K562 (cell line): ENCODE data around the gene LGALS7. TPM values are rescaled to one million over a fixed set of nuclear protein-coding genes. Genes with fewer than 3 reads are reported as not detected.
A peak's percentile ranks its signal among the peaks of the same experiment; 100 is the strongest.

Experiments
- ATAC-seq: fragments of 200-7000 bp; cut with Tn5 transposase; 3 replicates; pipeline ENCODE4 v1.9.1; 2020; ENCODE audit warnings: moderate library complexity
- BruUV-seq: library from RNA; stranded (reverse); fragments of 400-500 nt; replicated peaks from 2 replicates; lab custom pipeline; 2021; lab: Mats Ljungman, UMichigan
- CTCF ChIA-PET: fragments of 300-600 bp; formaldehyde crosslinking; extraction: SDS; loops from one replicate; lab custom pipeline; 2021; ENCODE audit warnings: low intra/inter-chr PET ratio; lab: Yijun Ruan, JAX
- POLR2A ChIA-PET: fragments of 300-600, 350-650 bp; sonication (Branson Sonifier 250); formaldehyde crosslinking; extraction: SDS; loops from one replicate; lab custom pipeline; 2021; ENCODE audit warnings: antibody characterized with exemption, inconsistent platforms; lab: Yijun Ruan, JAX
- DNase-seq, 4 experiments: peaks; one replicate each; pipeline versions ENCODE4 v3.0.0 to v3.0.0-alpha.2; 2011 to 2018; ENCODE audit warnings: low spot score in 3 of 4, mixed read lengths in 3 of 4; ENCODE audit errors: extremely low read depth in 1 of 4
- FAIRE-seq: peaks from 2 replicates; lab custom pipeline; 2011; peaks lifted over from hg19 to GRCh38; lab: Jason Lieb, UNC
- H2AFZ ChIP-seq: 2 replicates; pipeline ENCODE4 v1.6.0; 2011; ENCODE audit warnings: low read depth, low read length, control low read depth, inconsistent platforms
- H3K27ac ChIP-seq: fragments of 200-600 bp; 3 replicates; pipeline ENCODE4 v1.8.0; 2011; ENCODE audit warnings: low read depth, mild to moderate bottlenecking, control low read depth, inconsistent platforms, low read length, moderate library complexity, mixed read lengths; ENCODE audit errors: extremely low read depth
- H3K27me3 ChIP-seq, 2 experiments: fragments of 300-600 bp in 1 of 2; 2 replicates in 1 of 2; 3 replicates in 1 of 2; pipeline versions ENCODE4 v1.6.0 to v1.8.0; 2011; ENCODE audit warnings: inconsistent platforms in 2 of 2, low read length in 2 of 2, mild to moderate bottlenecking in 1 of 2, mixed read lengths in 1 of 2, moderate library complexity in 1 of 2; ENCODE audit not compliant: control insufficient read depth in 2 of 2, insufficient read depth in 2 of 2
- H3K36me3 ChIP-seq: fragments of 300-600 bp; 3 replicates; pipeline ENCODE4 v1.8.0; 2011; ENCODE audit warnings: mild to moderate bottlenecking, low read length, inconsistent platforms; ENCODE audit not compliant: control insufficient read depth, insufficient read depth
- H3K4me1 ChIP-seq, 2 experiments: fragments of 200-600 bp in 1 of 2; replicated peaks in 1 of 2; 2 replicates in 1 of 2; 3 replicates in 1 of 2; pipeline versions ENCODE4 v1.5.1 to v1.8.0; 2011; ENCODE audit warnings: inconsistent platforms in 2 of 2, low read length in 2 of 2, mild to moderate bottlenecking in 1 of 2, mixed read lengths in 1 of 2, moderate library complexity in 1 of 2; ENCODE audit not compliant: control insufficient read depth in 2 of 2, insufficient read depth in 2 of 2
- H3K4me2 ChIP-seq: 2 replicates; pipeline ENCODE4 v1.6.1; 2011; ENCODE audit warnings: low read length, control low read depth, inconsistent platforms, mixed read lengths; ENCODE audit not compliant: insufficient read depth
- H3K4me3 ChIP-seq: fragments of 200-600 bp; sonication (generic), shearing (Covaris generic); 2 replicates; pipeline ENCODE4 v1.5.1; 2016; ENCODE audit warnings: control low read depth, inconsistent platforms
- H3K79me2 ChIP-seq: fragments of 200-600 bp; 3 replicates; pipeline ENCODE4 v1.8.0; 2011; ENCODE audit warnings: low read length, inconsistent platforms; ENCODE audit not compliant: control insufficient read depth, insufficient read depth
- H3K9ac ChIP-seq, 2 experiments: 2 replicates each; pipeline versions ENCODE4 v1.6.0 to v1.6.1; 2011; ENCODE audit warnings: low read depth in 2 of 2, low read length in 2 of 2, control low read depth in 1 of 2, inconsistent platforms in 1 of 2, mild to moderate bottlenecking in 1 of 2, mixed read lengths in 1 of 2; ENCODE audit not compliant: insufficient read depth in 1 of 2
- H3K9me1 ChIP-seq: one replicate; pipeline ENCODE4 v1.6.0; 2011; ENCODE audit warnings: inconsistent platforms, mild to moderate bottlenecking, low read length, moderate library complexity; ENCODE audit not compliant: control insufficient read depth, insufficient read depth
- H3K9me3 ChIP-seq: replicated peaks from 2 replicates; pipeline ENCODE4 v1.5.1; 2011; ENCODE audit warnings: low read depth, low read length, inconsistent platforms; ENCODE audit not compliant: control insufficient read depth, insufficient read depth
- H4K20me1 ChIP-seq: replicated peaks from 2 replicates; pipeline ENCODE4 v1.6.1; 2011; ENCODE audit warnings: low read length, inconsistent platforms, mixed read lengths; ENCODE audit not compliant: control insufficient read depth, insufficient read depth
- ARHGAP35 ChIP-seq: fragments of 450-650 bp; IDR thresholded peaks from 2 replicates; pipeline ENCODE4 v1.6.1; 2018; ENCODE audit not compliant: partially characterized antibody
- BRF1 ChIP-seq: IDR thresholded peaks from 3 replicates; pipeline ENCODE4 v1.6.1; 2011; ENCODE audit warnings: borderline replicate concordance, mild to moderate bottlenecking; ENCODE audit not compliant: insufficient read length; ENCODE audit errors: extremely low read depth
- CCNT2 ChIP-seq: IDR thresholded peaks from 2 replicates; pipeline ENCODE4 v1.6.1; 2011; ENCODE audit warnings: borderline replicate concordance, low read depth, mild to moderate bottlenecking, moderate library complexity, mixed read lengths, low read length; ENCODE audit not compliant: insufficient read length; ENCODE audit errors: extremely low read depth
- ESRRB ChIP-seq: fragments of 250-450 bp; sonication (Bioruptor Pico); IDR thresholded peaks from 2 replicates; pipeline ENCODE4 v1.5.0; 2020; ENCODE audit warnings: mild to moderate bottlenecking, moderate library complexity, borderline replicate concordance
- IFI16 ChIP-seq: fragments of 250-450 bp; sonication (Bioruptor Pico); IDR thresholded peaks from 2 replicates; pipeline ENCODE4 v2.1.2; 2022; ENCODE audit warnings: mild to moderate bottlenecking, inconsistent platforms
- ILK ChIP-seq: fragments of 450-650 bp; IDR thresholded peaks from 2 replicates; pipeline ENCODE4 v1.6.1; 2016; ENCODE audit warnings: missing genetic modification characterization, low read depth, mild to moderate bottlenecking, missing compliant biosample characterization, moderate library complexity, borderline replicate concordance
- PTBP1 ChIP-seq: fragments of 200-400 bp; formaldehyde crosslinking; IDR thresholded peaks from 2 replicates; pipeline ENCODE4 v1.6.1; 2017; ENCODE audit warnings: low read depth, low read length
- RBM22 ChIP-seq: fragments of 200-400 bp; formaldehyde crosslinking; IDR thresholded peaks from 2 replicates; pipeline ENCODE4 v1.6.1; 2018; ENCODE audit warnings: low read length, low read depth; ENCODE audit not compliant: poor library complexity, severe bottlenecking
- RBM25 ChIP-seq: fragments of 200-400 bp; formaldehyde crosslinking; IDR thresholded peaks from 2 replicates; pipeline ENCODE4 v1.6.1; 2018; ENCODE audit warnings: low read length, low read depth, moderate library complexity; ENCODE audit not compliant: severe bottlenecking
- RNF2 ChIP-seq: sonication (generic); IDR thresholded peaks from 2 replicates; pipeline ENCODE4 v1.6.1; 2016
- SIN3A ChIP-seq, 2 experiments: fragments of 150-350 bp in 1 of 2; IDR thresholded peaks; 2 replicates each; pipeline ENCODE4 v1.6.1; 2011 to 2016; ENCODE audit warnings: borderline replicate concordance in 2 of 2, low read depth in 2 of 2, low read length in 2 of 2, mild to moderate bottlenecking in 2 of 2, moderate library complexity in 2 of 2; ENCODE audit not compliant: control insufficient read depth in 1 of 2
- SLC30A9 ChIP-seq: fragments of 250-450 bp; sonication (Bioruptor Pico); IDR thresholded peaks from 2 replicates; pipeline ENCODE4 v1.8.0; 2022; ENCODE audit warnings: mild to moderate bottlenecking, moderate library complexity
- SUPT5H ChIP-seq: fragments of 450-650 bp; IDR thresholded peaks from 2 replicates; pipeline ENCODE4 v1.6.1; 2016
- TBP ChIP-seq: optimal IDR thresholded peaks from 2 replicates; pipeline ENCODE3; 2011; ENCODE audit warnings: low read depth, low read length, improper control_type of control experiment
- XRCC5 ChIP-seq: fragments of 200-400 bp; formaldehyde crosslinking; IDR thresholded peaks from 2 replicates; pipeline ENCODE4 v1.6.1; 2017; ENCODE audit warnings: low read depth, mild to moderate bottlenecking, low read length
- ZSCAN29 ChIP-seq: fragments of 450-650 bp; IDR thresholded peaks from 2 replicates; pipeline ENCODE4 v1.6.1; 2017
- WGBS: fragments of 100-300 bp; shearing (Covaris generic); methylation state at CpG from one replicate; pipeline ENCODE4 v1.1.6; 2016; ENCODE audit warnings: low coverage, mixed read lengths; ENCODE audit not compliant: insufficient coverage; ENCODE audit errors: missing lambda C conversion rate; 5-methylcytosine and 5-hydroxymethylcytosine counted together
- in situ Hi-C: fragments of 300-500 bp; cut with MboI; formaldehyde crosslinking; loops from 4 replicates; pipeline ENCODE4 v1.15.0; 2018; ENCODE audit warnings: inconsistent platforms, mixed read lengths
- intact Hi-C: fragments of 100-400 bp; cut with micrococcal nuclease; formaldehyde crosslinking; loops from 2 replicates; pipeline ENCODE4 v1.14.2; 2022
- polyA plus RNA-seq, 8 experiments: library from polyadenylated mRNA; depleted of rRNA in 4 of 8; stranded (reverse) in 5 of 8; unstranded in 3 of 8; fragments of >200 nt; fragmentation: Nextera tagmentation in 2 of 8; fragmentation: Illumina TruSeq in 1 of 8; extraction: Ambion mirVana in 2 of 8; extraction: Trizol in 1 of 8; gene quantifications; 2 replicates each; pipeline versions ENCODE4 v1.2.1 to v1.2.3, GENCODE V29; 2011 to 2014; ENCODE audit warnings: inconsistent platforms in 1 of 8, missing spikeins in 1 of 8
- total RNA-seq, 7 experiments: library from RNA; depleted of rRNA in 6 of 7; stranded (reverse); fragments of >200 nt in 6 of 7; fragmentation: Illumina TruSeq in 2 of 7; extraction: Trizol in 2 of 7; gene quantifications; 2 replicates each; pipeline versions ENCODE4 v1.2.1 to v1.2.3, GENCODE V29; 2011 to 2021; ENCODE audit warnings: low replicate concordance in 1 of 7
- TF ChIP-seq, protein P1 (sequence below): sonication (generic); formaldehyde crosslinking; IDR thresholded peaks from 2 replicates; pipeline ENCODE4 v1.8.0; 2023; ENCODE audit warnings: missing genetic modification reagents, mild to moderate bottlenecking, borderline replicate concordance

Gene LGALS7
- total and polyA plus RNA-seq, 9 of the 15 experiments (the other 6 are each of a cell fraction or from before 2014, with no cell fraction given) = not detected

DNA sequence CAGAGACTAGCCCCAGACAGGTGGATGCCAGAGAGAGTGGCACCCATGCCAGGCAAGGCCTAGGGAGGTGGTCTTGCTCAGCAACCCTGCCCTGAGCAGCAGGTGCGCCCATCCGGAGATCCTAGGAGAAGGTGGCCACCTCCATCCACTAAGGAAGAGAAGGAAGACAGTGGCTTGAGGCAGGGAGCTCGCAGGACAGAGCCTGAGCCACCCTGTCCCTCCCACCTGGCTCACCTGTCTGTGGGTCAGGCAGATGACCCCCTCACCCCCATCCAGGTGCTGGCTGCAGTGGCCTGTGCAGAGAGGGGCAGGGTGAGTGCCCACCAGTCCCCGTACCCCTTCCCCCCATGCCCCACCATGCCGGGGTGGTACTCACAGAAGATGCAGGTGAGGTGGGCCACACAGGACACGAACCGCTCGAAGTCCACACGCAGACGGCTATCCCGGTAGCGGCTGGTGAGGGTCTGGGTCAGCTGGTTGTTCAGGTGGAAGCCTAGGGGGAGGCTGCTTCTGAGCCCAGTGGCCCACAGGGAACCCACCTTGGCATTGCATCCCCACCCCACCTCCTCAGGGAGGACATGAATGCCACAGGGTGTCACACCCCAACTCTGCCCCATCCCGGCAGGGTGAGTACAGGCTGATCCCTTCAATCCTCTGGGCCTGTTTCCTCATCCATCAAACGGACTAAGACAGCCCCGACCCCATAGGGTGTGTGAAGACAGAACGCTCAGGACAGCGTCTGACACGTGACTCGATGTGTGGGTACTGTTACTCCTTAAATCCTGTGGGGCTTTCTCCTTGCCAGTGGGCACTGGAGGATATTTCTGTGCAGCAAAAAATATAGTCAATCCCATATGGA lies 42.4 kb downstream of the LGALS7 start:
- Histone ChIP-seq H3K4me3 (no peak overlapping the region), H3K4me2 (no peak overlapping the region), H3K9me3 (no peaks in the 10 kb centered on the region), H3K79me2 (no peaks in the 10 kb centered on the region), H3K36me3 (peaks cover 58% of the 10 kb centered on the region; the same call in 2 of the 3 replicates), H3K9me1 (no peaks in the 10 kb centered on the region), H2AFZ (no peak overlapping the region), H3K27ac (no peak overlapping the region), H3K4me1 (peaks cover 20 to 60% of the 10 kb centered on the region in 2 experiments), H3K27me3 (no peaks in the 10 kb centered on the region), H4K20me1 (0 out of 2 replicates have a peak, but pooled peaks cover 3% of the 10 kb centered on the region), H3K9ac (peak overlapping the region in 1 of 2 experiments; percentile 48; a peak in 2 of 4 replicates)
- in situ Hi-C loops (no loop called here), intact Hi-C loops (loop anchor here (10.0 kb wide), 2 partner anchors 186 to 204 kb away; partner anchors contain the start of genes MRPS12 and SARS2)
- 90% methylated on average over 17 of the region's 19 CpGs for WGBS
- ChIA-PET POLR2A (interaction anchor here (0.6 kb wide), 1 partner anchor 170 kb away, joined by 5 read pairs; no protein-coding TSS in a partner anchor), CTCF (interaction anchor here (0.9 to 2.9 kb wide), 2 partner anchors 187 to 199 kb away, joined by 3 to 12 read pairs; partner anchors contain the start of genes MRPS12 and SARS2)
- FAIRE-seq (no peak), DNase-seq (no peak), ATAC-seq (no peak)
- BruUV-seq = no TSS peak
- TF ChIP-seq TBP = no peak
- TF ChIP-seq IFI16 (CRISPR knock-in tag) = no peak
- TF ChIP-seq ZSCAN29 = no peak
- TF ChIP-seq RBM25 = no peak
- 0 out of 2 replicates have a peak, but pooled peaks have one; percentile 21 for TF ChIP-seq SUPT5H
- TF ChIP-seq RBM22 = peak; percentile 9
- TF ChIP-seq BRF1 = no peak
- no peak for TF ChIP-seq ARHGAP35
- TF ChIP-seq CCNT2 = no peak
- TF ChIP-seq RNF2 = no peak
- TF ChIP-seq, protein P1, sequence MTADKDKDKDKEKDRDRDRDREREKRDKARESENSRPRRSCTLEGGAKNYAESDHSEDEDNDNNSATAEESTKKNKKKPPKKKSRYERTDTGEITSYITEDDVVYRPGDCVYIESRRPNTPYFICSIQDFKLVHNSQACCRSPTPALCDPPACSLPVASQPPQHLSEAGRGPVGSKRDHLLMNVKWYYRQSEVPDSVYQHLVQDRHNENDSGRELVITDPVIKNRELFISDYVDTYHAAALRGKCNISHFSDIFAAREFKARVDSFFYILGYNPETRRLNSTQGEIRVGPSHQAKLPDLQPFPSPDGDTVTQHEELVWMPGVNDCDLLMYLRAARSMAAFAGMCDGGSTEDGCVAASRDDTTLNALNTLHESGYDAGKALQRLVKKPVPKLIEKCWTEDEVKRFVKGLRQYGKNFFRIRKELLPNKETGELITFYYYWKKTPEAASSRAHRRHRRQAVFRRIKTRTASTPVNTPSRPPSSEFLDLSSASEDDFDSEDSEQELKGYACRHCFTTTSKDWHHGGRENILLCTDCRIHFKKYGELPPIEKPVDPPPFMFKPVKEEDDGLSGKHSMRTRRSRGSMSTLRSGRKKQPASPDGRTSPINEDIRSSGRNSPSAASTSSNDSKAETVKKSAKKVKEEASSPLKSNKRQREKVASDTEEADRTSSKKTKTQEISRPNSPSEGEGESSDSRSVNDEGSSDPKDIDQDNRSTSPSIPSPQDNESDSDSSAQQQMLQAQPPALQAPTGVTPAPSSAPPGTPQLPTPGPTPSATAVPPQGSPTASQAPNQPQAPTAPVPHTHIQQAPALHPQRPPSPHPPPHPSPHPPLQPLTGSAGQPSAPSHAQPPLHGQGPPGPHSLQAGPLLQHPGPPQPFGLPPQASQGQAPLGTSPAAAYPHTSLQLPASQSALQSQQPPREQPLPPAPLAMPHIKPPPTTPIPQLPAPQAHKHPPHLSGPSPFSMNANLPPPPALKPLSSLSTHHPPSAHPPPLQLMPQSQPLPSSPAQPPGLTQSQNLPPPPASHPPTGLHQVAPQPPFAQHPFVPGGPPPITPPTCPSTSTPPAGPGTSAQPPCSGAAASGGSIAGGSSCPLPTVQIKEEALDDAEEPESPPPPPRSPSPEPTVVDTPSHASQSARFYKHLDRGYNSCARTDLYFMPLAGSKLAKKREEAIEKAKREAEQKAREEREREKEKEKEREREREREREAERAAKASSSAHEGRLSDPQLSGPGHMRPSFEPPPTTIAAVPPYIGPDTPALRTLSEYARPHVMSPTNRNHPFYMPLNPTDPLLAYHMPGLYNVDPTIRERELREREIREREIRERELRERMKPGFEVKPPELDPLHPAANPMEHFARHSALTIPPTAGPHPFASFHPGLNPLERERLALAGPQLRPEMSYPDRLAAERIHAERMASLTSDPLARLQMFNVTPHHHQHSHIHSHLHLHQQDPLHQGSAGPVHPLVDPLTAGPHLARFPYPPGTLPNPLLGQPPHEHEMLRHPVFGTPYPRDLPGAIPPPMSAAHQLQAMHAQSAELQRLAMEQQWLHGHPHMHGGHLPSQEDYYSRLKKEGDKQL (CRISPR knock-in tag) = no peak
- TF ChIP-seq XRCC5 = no peak
- no peak for TF ChIP-seq PTBP1
- TF ChIP-seq ILK (tag) = no peak
- no peak for TF ChIP-seq ESRRB (CRISPR knock-in tag)
- TF ChIP-seq SLC30A9 (CRISPR knock-in tag) = no peak
- TF ChIP-seq SIN3A (IDR thresholded peaks at IDR 0.05; ENCODE audit: borderline replicate concordance in 2 of 2, control insufficient read depth in 1 of 2, low read depth in 2 of 2, low read length in 2 of 2) = no peak
